ENCODE results near the gene RNASEH1. TPM values are rescaled to one million over a fixed set of nuclear protein-coding genes. Genes with fewer than 3 reads are reported as not detected.
"Not testable (repeated sequence)": the region's sequence is repeated elsewhere in the genome, so short reads cannot be mapped to it uniquely, and the experiment has no call there.

Gene RNASEH1
- total RNA-seq, 2 donors from 2014 or later = 15.0 to 26.2 TPM

- Histone ChIP-seq H3K36me3 (peaks cover 27% of the 10 kb centered on the region), H3K9me3 (no peaks in the 10 kb centered on the region), H3K4me1 (ENCODE audit: control insufficient read depth in 1 of 2, low read depth in 2 of 2) (no peaks in the 10 kb centered on the region), H3K27ac (no peak overlapping the region), H3K4me3 (no peak overlapping the region), H3K27me3 (replicated peaks; ENCODE audit: insufficient read depth) (no peaks in the 10 kb centered on the region)
- DNase-seq (ENCODE audit: low spot score) (no peak), ATAC-seq (ENCODE audit: insufficient number of reproducible peaks, low FRiP score, low read depth) (no peak)
- no peak for TF ChIP-seq CTCF (IDR thresholded peaks at IDR 0.05)
Measured at GRCh38 chr2:3504741-3505140, 53.4 kb downstream of the RNASEH1 start.

- no peak for TF ChIP-seq CTCF (IDR thresholded peaks at IDR 0.05)
- H3K9me3 ChIP-seq = no peaks in the 10 kb centered on the region
- H3K4me1 ChIP-seq (ENCODE audit: control insufficient read depth in 1 of 2, low read depth in 2 of 2) = no peaks in the 10 kb centered on the region
- peaks cover 40% of the 10 kb centered on the region for H3K36me3 ChIP-seq
- H3K27ac ChIP-seq = no peak overlapping the region
- no peaks in the 10 kb centered on the region for H3K27me3 ChIP-seq (replicated peaks; ENCODE audit: insufficient read depth)
- no peak for DNase-seq (ENCODE audit: low spot score)
- no peak overlapping the region for H3K4me3 ChIP-seq
- ATAC-seq (ENCODE audit: insufficient number of reproducible peaks, low FRiP score, low read depth) = no peak
Measured at GRCh38 chr2:3503483-3503882, 54.6 kb downstream of the RNASEH1 start.

GRCh38 chr2:3503046-3503445 lies 55.1 kb downstream of the RNASEH1 start:
- Histone ChIP-seq H3K36me3 (peaks cover 43% of the 10 kb centered on the region), H3K27me3 (replicated peaks; ENCODE audit: insufficient read depth) (no peaks in the 10 kb centered on the region), H3K4me1 (ENCODE audit: control insufficient read depth in 1 of 2, low read depth in 2 of 2) (no peaks in the 10 kb centered on the region), H3K27ac (no peak overlapping the region), H3K4me3 (no peak overlapping the region), H3K9me3 (no peaks in the 10 kb centered on the region)
- ATAC-seq (ENCODE audit: insufficient number of reproducible peaks, low FRiP score, low read depth) (no peak), DNase-seq (ENCODE audit: low spot score) (no peak)
- no peak for TF ChIP-seq CTCF (IDR thresholded peaks at IDR 0.05)

GRCh38 chr2:3500326-3500899 lies 57.7 kb downstream of the RNASEH1 start:
- ATAC-seq (ENCODE audit: insufficient number of reproducible peaks, low FRiP score, low read depth) (no peak), DNase-seq (ENCODE audit: low spot score) (no peak)
- Histone ChIP-seq H3K27ac (no peak overlapping the region), H3K9me3 (no peaks in the 10 kb centered on the region), H3K4me1 (ENCODE audit: control insufficient read depth in 1 of 2, low read depth in 2 of 2) (no peaks in the 10 kb centered on the region), H3K27me3 (replicated peaks; ENCODE audit: insufficient read depth) (no peaks in the 10 kb centered on the region), H3K4me3 (no peak overlapping the region), H3K36me3 (peaks cover 63% of the 10 kb centered on the region)
- TF ChIP-seq CTCF (IDR thresholded peaks at IDR 0.05) = no peak

- Histone ChIP-seq H3K9me3 (no peaks in the 10 kb centered on the region), H3K36me3 (peaks cover 61% of the 10 kb centered on the region), H3K27me3 (replicated peaks; ENCODE audit: insufficient read depth) (no peaks in the 10 kb centered on the region), H3K27ac (no peak overlapping the region), H3K4me1 (ENCODE audit: control insufficient read depth in 1 of 2, low read depth in 2 of 2) (peaks cover 0 to 5% of the 10 kb centered on the region in 2 donors), H3K4me3 (no peak overlapping the region)
- DNase-seq (ENCODE audit: low spot score) = no peak
- no peak for TF ChIP-seq CTCF (IDR thresholded peaks at IDR 0.05)
- no peak for ATAC-seq (ENCODE audit: insufficient number of reproducible peaks, low FRiP score, low read depth)
Measured at GRCh38 chr2:3498783-3499394, 59.2 kb downstream of the RNASEH1 start.

GRCh38 chr2:3496708-3497080 lies 61.4 kb downstream of the RNASEH1 start:
- H3K4me3 ChIP-seq; H3K27me3 ChIP-seq (replicated peaks; ENCODE audit: insufficient read depth); H3K9me3 ChIP-seq; DNase-seq (ENCODE audit: low spot score); ATAC-seq (ENCODE audit: insufficient number of reproducible peaks, low FRiP score, low read depth); H3K27ac ChIP-seq: not testable (repeated sequence)
- Histone ChIP-seq H3K4me1 (ENCODE audit: control insufficient read depth in 1 of 2, low read depth in 2 of 2) (peaks cover 8 to 25% of the 10 kb centered on the region in 2 donors), H3K36me3 (peaks cover 51% of the 10 kb centered on the region)

All from thoracic aorta (tissue), 2 donors.